ENCODE measurements around the gene UNC79.

GRCh38 chr14:93531644-93532043 is 100.9 kb downstream of the UNC79 start:
- no peak for TF ChIP-seq CTCF (IDR thresholded peaks at IDR 0.05)
- no peak for TF ChIP-seq POLR2A (IDR thresholded peaks at IDR 0.05)

All from testis (tissue), 2 donors.